GM21528 (cell line): ENCODE measurements around the gene SCARF2.
"Not testable (repeated sequence)": the region's sequence is repeated elsewhere in the genome, so short reads cannot be mapped to it uniquely, and the experiment has no call there.

Source experiments
- ATAC-seq: cut with Tn5 transposase; IDR thresholded peaks from one replicate; pipeline ENCODE4 v1.9.1; 2021; ENCODE audit warnings: mild to moderate bottlenecking, moderate library complexity; ENCODE audit not compliant: unreplicated experiment, low FRiP score

Gene SCARF2, protein sequence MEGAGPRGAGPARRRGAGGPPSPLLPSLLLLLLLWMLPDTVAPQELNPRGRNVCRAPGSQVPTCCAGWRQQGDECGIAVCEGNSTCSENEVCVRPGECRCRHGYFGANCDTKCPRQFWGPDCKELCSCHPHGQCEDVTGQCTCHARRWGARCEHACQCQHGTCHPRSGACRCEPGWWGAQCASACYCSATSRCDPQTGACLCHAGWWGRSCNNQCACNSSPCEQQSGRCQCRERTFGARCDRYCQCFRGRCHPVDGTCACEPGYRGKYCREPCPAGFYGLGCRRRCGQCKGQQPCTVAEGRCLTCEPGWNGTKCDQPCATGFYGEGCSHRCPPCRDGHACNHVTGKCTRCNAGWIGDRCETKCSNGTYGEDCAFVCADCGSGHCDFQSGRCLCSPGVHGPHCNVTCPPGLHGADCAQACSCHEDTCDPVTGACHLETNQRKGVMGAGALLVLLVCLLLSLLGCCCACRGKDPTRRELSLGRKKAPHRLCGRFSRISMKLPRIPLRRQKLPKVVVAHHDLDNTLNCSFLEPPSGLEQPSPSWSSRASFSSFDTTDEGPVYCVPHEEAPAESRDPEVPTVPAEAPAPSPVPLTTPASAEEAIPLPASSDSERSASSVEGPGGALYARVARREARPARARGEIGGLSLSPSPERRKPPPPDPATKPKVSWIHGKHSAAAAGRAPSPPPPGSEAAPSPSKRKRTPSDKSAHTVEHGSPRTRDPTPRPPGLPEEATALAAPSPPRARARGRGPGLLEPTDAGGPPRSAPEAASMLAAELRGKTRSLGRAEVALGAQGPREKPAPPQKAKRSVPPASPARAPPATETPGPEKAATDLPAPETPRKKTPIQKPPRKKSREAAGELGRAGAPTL

DNA sequence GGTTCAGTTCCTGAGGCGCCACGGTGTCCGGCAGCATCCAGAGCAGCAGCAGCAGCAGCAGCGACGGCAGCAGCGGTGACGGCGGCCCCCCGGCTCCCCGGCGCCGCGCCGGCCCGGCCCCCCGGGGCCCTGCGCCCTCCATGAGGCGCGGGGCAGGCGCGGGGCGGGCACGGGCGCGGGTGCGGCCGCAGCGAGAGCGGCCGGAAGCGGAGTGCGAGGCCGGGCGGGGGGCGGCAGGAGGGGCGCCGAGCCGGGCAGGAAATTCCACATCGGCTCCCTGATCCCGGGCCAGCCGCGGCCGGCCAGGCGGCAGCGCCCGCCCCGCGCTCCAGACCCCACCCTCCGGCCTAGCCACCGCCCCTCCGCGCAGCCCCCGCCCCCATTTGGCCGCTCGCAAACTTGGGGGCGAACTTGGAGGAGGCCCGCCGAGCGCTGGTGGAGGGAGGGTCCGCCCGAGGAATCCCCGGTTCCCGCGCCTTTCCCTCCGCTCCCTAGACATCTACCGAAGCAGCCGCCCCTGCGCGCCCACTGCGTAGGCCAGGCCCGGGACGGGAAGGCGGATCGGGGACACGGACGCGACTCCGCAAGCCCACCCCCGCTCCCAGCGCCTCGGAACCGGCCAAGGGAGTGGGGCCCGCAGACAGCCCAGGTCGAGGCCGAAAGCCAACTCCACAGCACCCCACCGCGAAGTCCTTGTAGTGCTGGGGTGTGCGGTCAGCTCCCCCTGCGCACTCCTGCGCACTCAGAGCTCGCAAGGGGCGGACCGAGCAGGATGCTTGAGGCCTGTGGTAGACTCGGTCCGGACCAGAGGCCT is at the start of gene SCARF2:
Gene SCARF2, minus strand, starts transcription at position 213 of the 814 bp plus-strand sequence. Its CDS starts 71 bp downstream, at position 142.
- ATAC-seq, result no peak

DNA sequence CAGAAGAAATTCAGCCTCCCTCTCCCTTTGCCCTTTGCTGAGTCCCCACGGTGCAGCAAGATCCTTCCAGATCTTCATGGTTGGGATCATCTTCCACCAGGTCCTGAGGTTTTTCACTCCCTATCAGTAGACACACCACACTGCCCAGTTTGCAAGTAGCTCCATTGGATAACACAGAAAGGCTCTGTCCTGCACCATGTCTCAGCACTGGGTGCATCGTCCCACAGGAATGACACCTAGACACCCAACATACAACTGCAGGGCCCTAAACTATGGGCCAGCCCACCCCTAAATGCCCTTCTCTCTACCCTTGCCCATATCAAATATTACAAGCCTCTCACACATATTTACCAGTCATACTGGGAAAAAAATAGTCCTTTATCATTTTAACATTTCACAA is 48.6 kb upstream of the SCARF2 start:
- no peak for ATAC-seq

DNA sequence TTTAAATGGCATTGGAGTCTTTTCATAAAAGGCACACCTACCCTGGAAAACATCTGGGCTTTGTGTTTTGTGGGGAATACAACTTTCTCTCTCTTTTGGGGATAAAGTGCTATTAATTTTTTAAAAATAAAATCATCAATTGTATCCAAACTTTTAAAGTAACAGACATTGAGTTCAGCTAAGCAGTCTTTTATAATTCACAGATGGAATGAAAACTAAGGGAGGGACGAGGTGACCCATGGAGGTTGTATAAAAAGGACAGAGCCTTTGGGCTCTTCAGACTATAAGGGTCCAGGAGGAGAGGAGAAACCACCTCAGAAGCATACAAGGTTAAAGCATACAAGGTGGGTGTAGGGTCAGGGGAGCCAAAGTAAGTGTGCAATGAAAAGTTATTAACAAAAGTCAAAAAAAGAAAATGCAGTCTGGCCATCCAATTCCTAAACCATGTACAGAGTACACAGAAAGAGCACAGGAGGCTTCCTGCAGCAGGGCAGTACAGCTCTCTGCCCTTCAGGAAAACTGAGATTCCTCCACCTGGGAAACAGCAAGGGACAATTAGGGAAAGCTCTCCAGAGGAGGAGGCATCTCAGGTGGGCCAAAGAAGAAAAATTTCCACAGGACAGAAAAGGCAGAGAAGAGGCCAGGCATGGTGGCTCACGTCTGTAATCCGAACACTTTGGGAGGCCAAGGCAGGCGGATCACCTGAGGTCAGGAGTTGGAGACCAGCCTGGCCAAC is 47.5 kb upstream of the SCARF2 start:
- ATAC-seq, result no peak

DNA sequence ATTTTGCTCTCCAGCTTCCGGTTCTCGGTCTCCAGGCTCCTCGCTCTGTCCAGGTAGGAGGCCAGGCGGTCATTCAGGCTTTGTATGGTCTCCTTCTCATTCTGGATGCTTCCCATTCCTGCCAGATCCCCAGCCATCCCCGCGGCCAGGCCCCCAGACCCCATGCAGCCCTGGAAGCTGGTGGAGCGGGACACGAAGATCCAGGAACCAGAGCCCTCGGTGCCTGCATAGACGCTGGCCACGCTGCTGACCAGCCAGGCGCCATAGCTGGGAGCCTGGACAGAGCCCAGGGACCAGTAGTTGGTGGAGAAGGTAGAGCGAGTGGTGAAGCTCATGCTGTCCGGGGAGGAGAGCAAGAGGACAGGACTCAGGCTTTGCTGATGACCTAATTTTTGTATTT is 46.1 kb upstream of the SCARF2 start:
- no peak for ATAC-seq

- not testable (repeated sequence) for ATAC-seq
Observed at GRCh38 chr22:20483143-20483506, 45.5 kb upstream of the SCARF2 start.

DNA sequence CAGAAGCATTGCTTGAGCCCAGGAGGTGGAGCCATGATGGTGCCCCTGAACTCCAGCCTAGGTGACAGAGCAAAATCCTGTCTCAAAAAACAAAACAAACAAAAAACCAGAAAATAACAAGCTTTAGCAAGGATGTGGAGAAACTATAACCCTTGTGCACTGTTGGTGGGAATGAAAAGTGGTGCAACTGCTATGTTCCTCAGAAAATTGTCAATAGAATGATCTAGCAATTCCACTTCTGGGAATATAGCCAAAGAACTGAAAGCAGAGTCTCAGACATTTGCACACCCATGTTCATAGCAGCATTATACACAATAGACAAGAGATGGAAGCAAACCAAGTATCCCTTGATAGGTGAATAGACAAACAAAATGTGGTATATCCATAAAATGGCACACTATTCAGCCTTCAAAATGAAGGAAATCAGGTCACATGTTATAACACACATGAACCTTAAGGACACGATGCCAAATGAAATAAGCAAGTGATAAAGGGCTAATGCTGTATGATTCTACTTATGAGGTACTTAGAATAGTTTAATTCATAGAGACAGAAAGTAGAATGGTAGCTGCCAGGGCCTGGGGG is 42.1 kb upstream of the SCARF2 start:
- no peak for ATAC-seq

GRCh38 chr22:20478059-20478458 is 40.4 kb upstream of the SCARF2 start:
- ATAC-seq, result not testable (repeated sequence)

GRCh38 chr22:20475569-20475968 is 37.9 kb upstream of the SCARF2 start:
- not testable (repeated sequence) for ATAC-seq

GRCh38 chr22:20475115-20475436 is 37.5 kb upstream of the SCARF2 start:
- no peak for ATAC-seq

DNA sequence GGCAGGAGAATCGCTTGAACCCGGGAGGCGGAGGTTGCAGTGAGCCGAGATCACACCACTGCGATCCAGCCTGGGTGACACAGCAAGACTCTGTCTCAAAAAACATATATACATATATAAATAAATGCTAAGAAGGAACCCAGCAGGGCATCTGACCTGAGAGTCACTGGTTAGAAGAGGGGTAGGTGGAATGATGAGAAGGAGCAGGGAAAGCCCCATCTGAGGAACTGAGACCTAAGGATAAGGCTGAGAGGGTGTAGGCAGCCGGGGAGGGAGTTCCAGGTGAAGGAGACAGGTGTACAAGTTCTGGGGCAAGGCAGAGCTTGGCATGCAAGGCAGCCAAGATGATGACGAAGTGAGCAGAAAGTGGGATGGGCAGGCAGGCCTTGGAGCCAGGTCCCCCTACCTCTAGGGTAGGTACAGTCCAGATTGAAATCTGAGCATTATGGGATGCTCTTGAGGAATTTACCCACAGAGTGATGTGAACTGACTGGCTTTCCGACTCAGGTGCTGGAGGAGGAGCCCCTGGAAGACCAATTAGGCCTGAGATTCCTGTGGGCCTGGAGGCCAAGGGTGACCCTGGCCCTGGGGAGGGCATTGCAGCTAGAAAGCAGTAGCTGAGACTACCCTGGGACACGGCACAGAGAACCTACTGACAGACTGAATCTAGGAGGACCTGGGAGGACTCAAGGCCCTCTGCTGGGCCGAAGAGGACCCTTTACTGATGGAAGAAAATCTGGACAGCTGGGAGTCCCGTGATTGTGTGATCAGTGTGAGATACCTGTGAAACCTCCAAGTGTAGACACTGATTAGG is 35.2 kb upstream of the SCARF2 start:
- ATAC-seq, result no peak

GRCh38 chr22:20471126-20471833 is 33.7 kb upstream of the SCARF2 start:
- ATAC-seq, result no peak

- ATAC-seq, result not testable (repeated sequence)
Observed at GRCh38 chr22:20470525-20470924, 32.9 kb upstream of the SCARF2 start.

- no peak for ATAC-seq
Observed at GRCh38 chr22:20469110-20469868, 31.7 kb upstream of the SCARF2 start.

DNA sequence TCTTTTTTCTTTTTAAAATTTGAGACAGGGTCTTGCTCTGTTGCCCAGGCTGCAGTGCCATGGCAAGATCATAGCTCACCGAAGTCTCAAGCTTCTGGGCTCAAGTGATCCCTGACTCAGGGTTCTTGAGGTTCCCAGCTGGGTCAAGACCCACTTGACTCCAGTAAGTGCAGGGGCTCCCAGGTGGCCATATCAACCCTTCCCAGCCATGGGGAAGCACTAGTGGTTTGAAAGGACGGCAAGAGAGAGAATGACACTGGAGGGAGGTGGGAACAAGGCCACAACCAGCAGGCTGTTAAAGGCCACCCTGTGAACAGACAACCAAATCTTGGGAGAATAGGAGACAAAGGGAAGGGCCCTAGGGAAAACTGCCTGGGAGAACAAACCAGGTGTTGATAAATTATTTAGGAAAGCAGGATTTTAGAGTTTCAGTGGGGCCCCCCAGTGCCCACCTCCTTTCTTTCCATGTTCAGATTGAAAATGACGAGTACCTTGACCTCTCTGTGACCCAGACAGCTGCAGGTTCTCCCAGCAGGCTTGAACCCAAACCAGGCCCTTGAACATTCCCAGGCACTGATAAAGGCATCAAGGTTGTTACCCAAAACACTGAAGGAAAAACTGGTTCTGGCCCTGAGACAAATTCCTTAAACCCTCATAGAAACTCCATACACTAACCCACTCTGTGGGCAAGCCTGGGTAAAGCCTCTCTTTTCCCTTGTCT is 29.2 kb upstream of the SCARF2 start:
- no peak for ATAC-seq

DNA sequence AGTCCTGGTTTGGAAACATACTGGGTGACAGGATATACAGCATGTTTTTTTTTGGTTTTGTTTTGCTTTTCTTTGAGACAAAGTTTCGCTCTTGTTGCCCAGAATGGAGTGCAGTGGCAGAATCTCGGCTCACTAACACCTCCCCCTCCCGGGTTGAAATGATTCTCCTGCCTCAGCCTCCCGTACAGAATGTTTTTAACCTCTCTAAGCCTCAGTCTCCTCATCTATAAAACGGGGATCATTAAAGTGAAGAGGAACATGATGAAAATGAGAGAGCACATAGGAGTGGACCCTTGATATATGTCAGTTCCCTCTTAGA is 28.1 kb upstream of the SCARF2 start:
- no peak for ATAC-seq

GRCh38 chr22:20464912-20465758 is 27.5 kb upstream of the SCARF2 start:
- no peak for ATAC-seq
